K562 (cell line): ENCODE results near the gene DOCK8. TPM values are rescaled to one million over a fixed set of nuclear protein-coding genes. Genes with fewer than 3 reads are reported as not detected.

Source experiments
- ATAC-seq: fragments of 200-7000 bp; cut with Tn5 transposase; 3 replicates; pipeline ENCODE4 v1.9.1; 2020; ENCODE audit warnings: moderate library complexity
- BruUV-seq: library from RNA; stranded (reverse); fragments of 400-500 nt; replicated peaks from 2 replicates; lab custom pipeline; 2021; lab: Mats Ljungman, UMichigan
- CTCF ChIA-PET: fragments of 300-600 bp; formaldehyde crosslinking; extraction: SDS; loops from one replicate; lab custom pipeline; 2021; ENCODE audit warnings: low intra/inter-chr PET ratio; lab: Yijun Ruan, JAX
- POLR2A ChIA-PET: fragments of 300-600, 350-650 bp; sonication (Branson Sonifier 250); formaldehyde crosslinking; extraction: SDS; loops from one replicate; lab custom pipeline; 2021; ENCODE audit warnings: antibody characterized with exemption, inconsistent platforms; lab: Yijun Ruan, JAX
- DNase-seq, 4 experiments: peaks; one replicate each; pipeline versions ENCODE4 v3.0.0 to v3.0.0-alpha.2; 2011 to 2018; ENCODE audit warnings: low spot score in 3 of 4, mixed read lengths in 3 of 4; ENCODE audit errors: extremely low read depth in 1 of 4
- FAIRE-seq: peaks from 2 replicates; lab custom pipeline; 2011; peaks lifted over from hg19 to GRCh38; lab: Jason Lieb, UNC
- H2AFZ ChIP-seq: 2 replicates; pipeline ENCODE4 v1.6.0; 2011; ENCODE audit warnings: low read depth, low read length, control low read depth, inconsistent platforms
- H3K27ac ChIP-seq: fragments of 200-600 bp; 3 replicates; pipeline ENCODE4 v1.8.0; 2011; ENCODE audit warnings: low read depth, mild to moderate bottlenecking, control low read depth, inconsistent platforms, low read length, moderate library complexity, mixed read lengths; ENCODE audit errors: extremely low read depth
- H3K27me3 ChIP-seq, 2 experiments: fragments of 300-600 bp in 1 of 2; 2 replicates in 1 of 2; 3 replicates in 1 of 2; pipeline versions ENCODE4 v1.6.0 to v1.8.0; 2011; ENCODE audit warnings: inconsistent platforms in 2 of 2, low read length in 2 of 2, mild to moderate bottlenecking in 1 of 2, mixed read lengths in 1 of 2, moderate library complexity in 1 of 2; ENCODE audit not compliant: control insufficient read depth in 2 of 2, insufficient read depth in 2 of 2
- H3K36me3 ChIP-seq: fragments of 300-600 bp; 3 replicates; pipeline ENCODE4 v1.8.0; 2011; ENCODE audit warnings: mild to moderate bottlenecking, low read length, inconsistent platforms; ENCODE audit not compliant: control insufficient read depth, insufficient read depth
- H3K4me1 ChIP-seq, 2 experiments: fragments of 200-600 bp in 1 of 2; replicated peaks in 1 of 2; 2 replicates in 1 of 2; 3 replicates in 1 of 2; pipeline versions ENCODE4 v1.5.1 to v1.8.0; 2011; ENCODE audit warnings: inconsistent platforms in 2 of 2, low read length in 2 of 2, mild to moderate bottlenecking in 1 of 2, mixed read lengths in 1 of 2, moderate library complexity in 1 of 2; ENCODE audit not compliant: control insufficient read depth in 2 of 2, insufficient read depth in 2 of 2
- H3K4me2 ChIP-seq: 2 replicates; pipeline ENCODE4 v1.6.1; 2011; ENCODE audit warnings: low read length, control low read depth, inconsistent platforms, mixed read lengths; ENCODE audit not compliant: insufficient read depth
- H3K4me3 ChIP-seq: fragments of 200-600 bp; sonication (generic), shearing (Covaris generic); 2 replicates; pipeline ENCODE4 v1.5.1; 2016; ENCODE audit warnings: control low read depth, inconsistent platforms
- H3K79me2 ChIP-seq: fragments of 200-600 bp; 3 replicates; pipeline ENCODE4 v1.8.0; 2011; ENCODE audit warnings: low read length, inconsistent platforms; ENCODE audit not compliant: control insufficient read depth, insufficient read depth
- H3K9ac ChIP-seq, 2 experiments: 2 replicates each; pipeline versions ENCODE4 v1.6.0 to v1.6.1; 2011; ENCODE audit warnings: low read depth in 2 of 2, low read length in 2 of 2, control low read depth in 1 of 2, inconsistent platforms in 1 of 2, mild to moderate bottlenecking in 1 of 2, mixed read lengths in 1 of 2; ENCODE audit not compliant: insufficient read depth in 1 of 2
- H3K9me1 ChIP-seq: one replicate; pipeline ENCODE4 v1.6.0; 2011; ENCODE audit warnings: inconsistent platforms, mild to moderate bottlenecking, low read length, moderate library complexity; ENCODE audit not compliant: control insufficient read depth, insufficient read depth
- H3K9me3 ChIP-seq: replicated peaks from 2 replicates; pipeline ENCODE4 v1.5.1; 2011; ENCODE audit warnings: low read depth, low read length, inconsistent platforms; ENCODE audit not compliant: control insufficient read depth, insufficient read depth
- H4K20me1 ChIP-seq: replicated peaks from 2 replicates; pipeline ENCODE4 v1.6.1; 2011; ENCODE audit warnings: low read length, inconsistent platforms, mixed read lengths; ENCODE audit not compliant: control insufficient read depth, insufficient read depth
- ATF7 ChIP-seq: fragments of 450-650 bp; IDR thresholded peaks from 2 replicates; pipeline ENCODE4 v1.7.1; 2014; ENCODE audit warnings: mild to moderate bottlenecking, moderate library complexity
- CAMTA2 ChIP-seq: fragments of 250-450 bp; sonication (Bioruptor Pico); conservative IDR thresholded peaks from 2 replicates; pipeline ENCODE4 v1.5.1; 2022
- CREB3L1 ChIP-seq: fragments of 450-650 bp; IDR thresholded peaks from 2 replicates; pipeline ENCODE4 v1.6.1; 2014; ENCODE audit warnings: low read depth, mild to moderate bottlenecking, moderate library complexity, borderline replicate concordance
- JUND ChIP-seq, 2 experiments: IDR thresholded peaks; 2 replicates in 1 of 2; 3 replicates in 1 of 2; pipeline ENCODE4 v1.6.1; 2011; ENCODE audit warnings: borderline replicate concordance in 2 of 2, low read depth in 2 of 2, low read length in 2 of 2, improper control_type of control experiment in 1 of 2, missing biosample characterization in 1 of 2, missing genetic modification characterization in 1 of 2, missing genetic modification reagents in 1 of 2
- PHB2 ChIP-seq: fragments of 450-650 bp; IDR thresholded peaks from 2 replicates; pipeline ENCODE4 v1.6.1; 2017; ENCODE audit warnings: low read depth
- RNF219 ChIP-seq: fragments of 250-450 bp; sonication (Bioruptor Pico); IDR thresholded peaks from 2 replicates; pipeline ENCODE4 v1.5.0; 2022; ENCODE audit warnings: mild to moderate bottlenecking
- STAT5B ChIP-seq: fragments of 250-450 bp; sonication (Bioruptor Pico); IDR thresholded peaks from 2 replicates; pipeline ENCODE4 v1.8.0; 2021; ENCODE audit warnings: mild to moderate bottlenecking, inconsistent platforms
- TEAD1 ChIP-seq, 2 experiments: fragments of 450-650 bp in 1 of 2; sonication (generic) in 1 of 2; formaldehyde crosslinking; IDR thresholded peaks; 2 replicates each; pipeline versions ENCODE4 v1.4.0 to v1.8.0; 2020 to 2022; ENCODE audit warnings: mild to moderate bottlenecking in 2 of 2, missing genetic modification reagents in 1 of 2
- YBX1 ChIP-seq: fragments of 450-650 bp; IDR thresholded peaks from 2 replicates; pipeline ENCODE4 v1.7.1; 2016; ENCODE audit warnings: mild to moderate bottlenecking
- ZBTB43 ChIP-seq: sonication (generic); formaldehyde crosslinking; IDR thresholded peaks from 2 replicates; pipeline ENCODE4 v1.8.0; 2023; ENCODE audit warnings: mild to moderate bottlenecking, missing genetic modification reagents
- ZNF583 ChIP-seq: fragments of 250-450 bp; sonication (Bioruptor Pico); IDR thresholded peaks from 2 replicates; pipeline ENCODE4 v1.4.0; 2020
- WGBS: fragments of 100-300 bp; shearing (Covaris generic); methylation state at CpG from one replicate; pipeline ENCODE4 v1.1.6; 2016; ENCODE audit warnings: low coverage, mixed read lengths; ENCODE audit not compliant: insufficient coverage; ENCODE audit errors: missing lambda C conversion rate; 5-methylcytosine and 5-hydroxymethylcytosine counted together
- in situ Hi-C: fragments of 300-500 bp; cut with MboI; formaldehyde crosslinking; loops from 4 replicates; pipeline ENCODE4 v1.15.0; 2018; ENCODE audit warnings: inconsistent platforms, mixed read lengths
- intact Hi-C: fragments of 100-400 bp; cut with micrococcal nuclease; formaldehyde crosslinking; loops from 2 replicates; pipeline ENCODE4 v1.14.2; 2022
- polyA plus RNA-seq, 8 experiments: library from polyadenylated mRNA; depleted of rRNA in 4 of 8; stranded (reverse) in 5 of 8; unstranded in 3 of 8; fragments of >200 nt; fragmentation: Nextera tagmentation in 2 of 8; fragmentation: Illumina TruSeq in 1 of 8; extraction: Ambion mirVana in 2 of 8; extraction: Trizol in 1 of 8; gene quantifications; 2 replicates each; pipeline versions ENCODE4 v1.2.1 to v1.2.3, GENCODE V29; 2011 to 2014; ENCODE audit warnings: inconsistent platforms in 1 of 8, missing spikeins in 1 of 8
- total RNA-seq, 7 experiments: library from RNA; depleted of rRNA in 6 of 7; stranded (reverse); fragments of >200 nt in 6 of 7; fragmentation: Illumina TruSeq in 2 of 7; extraction: Trizol in 2 of 7; gene quantifications; 2 replicates each; pipeline versions ENCODE4 v1.2.1 to v1.2.3, GENCODE V29; 2011 to 2021; ENCODE audit warnings: low replicate concordance in 1 of 7
- TF ChIP-seq, protein P1 (sequence below): sonication (generic); formaldehyde crosslinking; IDR thresholded peaks from 2 replicates; pipeline ENCODE4 v1.8.1; 2023; ENCODE audit warnings: mild to moderate bottlenecking, missing genetic modification reagents

Gene DOCK8
- total and polyA plus RNA-seq, 9 of the 15 experiments (the other 6 are each of a cell fraction or from before 2014, with no cell fraction given): 14.4 to 53.8 (median 25.1) TPM

- TF ChIP-seq YBX1 (no peak), STAT5B (CRISPR knock-in tag) (no peak), ZNF583 (no peak), PHB2 (no peak), TEAD1 (CRISPR knock-in tag; IDR thresholded peaks at IDR 0.05) (no peak), CAMTA2 (no peak), RNF219 (CRISPR knock-in tag) (no peak)
These were observed 142.9 kb downstream of the DOCK8 start (continued) for GRCh38 chr9:357560-357959.

DNA sequence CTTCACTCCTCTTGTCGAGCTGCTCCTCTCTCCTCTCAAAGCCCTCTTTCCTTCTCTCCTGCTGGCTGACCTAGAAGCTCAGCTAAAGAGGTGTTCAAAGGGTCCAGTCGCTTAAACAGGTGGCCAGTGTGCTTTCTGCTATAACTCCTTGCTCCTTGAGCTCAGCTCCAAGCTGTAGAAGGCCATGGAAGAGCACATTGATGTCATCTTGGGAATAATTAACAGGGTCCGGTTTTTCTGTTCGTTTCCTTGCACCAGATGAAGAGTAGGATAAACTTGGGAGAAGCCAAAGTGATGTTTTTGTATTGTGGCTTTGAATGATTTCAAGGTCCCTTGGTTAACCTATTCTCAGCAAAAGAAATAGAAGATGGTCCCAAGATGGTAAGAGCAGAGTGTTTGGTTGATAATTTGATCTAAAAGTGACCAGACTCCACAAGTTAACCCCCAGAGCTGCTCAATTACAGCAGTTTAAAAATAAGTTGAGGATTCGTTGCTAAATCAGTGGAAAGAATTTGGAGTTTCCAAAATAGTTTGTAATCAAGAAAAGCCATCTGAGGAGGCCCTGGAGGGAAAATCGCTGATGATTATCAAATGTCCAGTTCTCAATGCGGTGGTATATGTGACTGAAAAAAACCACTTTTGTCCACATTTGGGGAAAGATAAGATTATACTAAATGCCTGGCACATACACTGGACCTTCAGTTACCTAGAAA is 148.1 kb downstream of the DOCK8 start:
- Histone ChIP-seq H3K27ac (no peak overlapping the region), H4K20me1 (no peaks in the 10 kb centered on the region), H3K9ac (no peak overlapping the region), H3K27me3 (no peaks in the 10 kb centered on the region), H3K36me3 (peaks cover 30% of the 10 kb centered on the region; the same call in 2 of the 3 replicates), H3K79me2 (no peaks in the 10 kb centered on the region), H3K4me2 (no peak overlapping the region), H3K9me1 (no peaks in the 10 kb centered on the region), H3K4me3 (no peak overlapping the region), H2AFZ (no peak overlapping the region), H3K9me3 (no peaks in the 10 kb centered on the region), H3K4me1 (no peaks in the 10 kb centered on the region)
- ChIA-PET CTCF (no interaction called here), POLR2A (no interaction called here)
- no peak for FAIRE-seq
- WGBS: 50% methylated on average over 7 of the region's 7 CpGs
- DNase-seq: no peak
- BruUV-seq: no TSS peak
- in situ Hi-C loops (no loop called here), intact Hi-C loops (no loop called here)
- ATAC-seq: no peak
- TF ChIP-seq ATF7: no peak
- TF ChIP-seq ZBTB43 (CRISPR knock-in tag): no peak
- TF ChIP-seq CREB3L1: no peak
- TF ChIP-seq, protein P1, sequence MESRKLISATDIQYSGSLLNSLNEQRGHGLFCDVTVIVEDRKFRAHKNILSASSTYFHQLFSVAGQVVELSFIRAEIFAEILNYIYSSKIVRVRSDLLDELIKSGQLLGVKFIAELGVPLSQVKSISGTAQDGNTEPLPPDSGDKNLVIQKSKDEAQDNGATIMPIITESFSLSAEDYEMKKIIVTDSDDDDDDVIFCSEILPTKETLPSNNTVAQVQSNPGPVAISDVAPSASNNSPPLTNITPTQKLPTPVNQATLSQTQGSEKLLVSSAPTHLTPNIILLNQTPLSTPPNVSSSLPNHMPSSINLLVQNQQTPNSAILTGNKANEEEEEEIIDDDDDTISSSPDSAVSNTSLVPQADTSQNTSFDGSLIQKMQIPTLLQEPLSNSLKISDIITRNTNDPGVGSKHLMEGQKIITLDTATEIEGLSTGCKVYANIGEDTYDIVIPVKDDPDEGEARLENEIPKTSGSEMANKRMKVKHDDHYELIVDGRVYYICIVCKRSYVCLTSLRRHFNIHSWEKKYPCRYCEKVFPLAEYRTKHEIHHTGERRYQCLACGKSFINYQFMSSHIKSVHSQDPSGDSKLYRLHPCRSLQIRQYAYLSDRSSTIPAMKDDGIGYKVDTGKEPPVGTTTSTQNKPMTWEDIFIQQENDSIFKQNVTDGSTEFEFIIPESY (CRISPR knock-in tag): no peak
- TF ChIP-seq JUND (IDR thresholded peaks at IDR 0.05; ENCODE audit: borderline replicate concordance, low read depth, low read length): no peak
- no peak for TF ChIP-seq JUND (tag; IDR thresholded peaks at IDR 0.05; ENCODE audit: borderline replicate concordance, low read depth, low read length)
